Liver (tissue), 3 donors: ENCODE data around the gene INSL6.

Source experiments
- FOXA1 ChIP-seq: IDR thresholded peaks from 2 replicates; pipeline ENCODE4 v1.6.1; 2016; ENCODE audit warnings: antibody characterized with exemption
- GABPA ChIP-seq, 2 donors: IDR thresholded peaks in 1 of 2; conservative IDR thresholded peaks in 1 of 2; 2 replicates each; pipeline ENCODE4 v1.6.1; 2016; ENCODE audit warnings: antibody characterized with exemption in 2 of 2, mild to moderate bottlenecking in 1 of 2, moderate library complexity in 1 of 2
- HNF4G ChIP-seq: IDR thresholded peaks from 2 replicates; pipeline ENCODE4 v1.6.1; 2016; ENCODE audit warnings: antibody characterized with exemption
- JUND ChIP-seq, 2 donors: IDR thresholded peaks; 2 replicates each; pipeline ENCODE4 v1.6.1; 2016; ENCODE audit warnings: antibody characterized with exemption in 2 of 2
- RAD21 ChIP-seq, 2 donors: IDR thresholded peaks; 2 replicates each; pipeline ENCODE4 v1.6.1; 2016; ENCODE audit warnings: antibody characterized with exemption in 2 of 2, mild to moderate bottlenecking in 2 of 2
- RXRA ChIP-seq, 2 donors: IDR thresholded peaks; 2 replicates each; pipeline ENCODE4 v1.6.1; 2017 to 2018; ENCODE audit warnings: antibody characterized with exemption in 2 of 2, mild to moderate bottlenecking in 1 of 2
- SP1 ChIP-seq: IDR thresholded peaks from 2 replicates; pipeline ENCODE4 v1.6.1; 2018; ENCODE audit warnings: antibody characterized with exemption, mild to moderate bottlenecking
- TAF1 ChIP-seq: conservative IDR thresholded peaks from 2 replicates; pipeline ENCODE4 v1.6.1; 2016; ENCODE audit warnings: antibody characterized with exemption, mild to moderate bottlenecking
- YY1 ChIP-seq: IDR thresholded peaks from 2 replicates; pipeline ENCODE4 v1.6.1; 2016; ENCODE audit warnings: antibody characterized with exemption, mild to moderate bottlenecking
- TF ChIP-seq, protein P1 (sequence below): fragments of 150-350 bp; IDR thresholded peaks from 2 replicates; pipeline ENCODE4 v1.5.1; 2017; ENCODE audit warnings: improper control_type of control experiment, low read depth, low read length; ENCODE audit not compliant: missing input control
- TF ChIP-seq, protein P2 (sequence below): IDR thresholded peaks from 2 replicates; pipeline ENCODE4 v1.6.1; 2016; ENCODE audit warnings: antibody characterized with exemption
- TF ChIP-seq, protein P3 (sequence below): IDR thresholded peaks from 2 replicates; pipeline ENCODE4 v1.6.1; 2016; ENCODE audit warnings: antibody characterized with exemption, mild to moderate bottlenecking
- TF ChIP-seq, protein P4 (sequence below): IDR thresholded peaks from 2 replicates; pipeline ENCODE4 v1.6.1; 2016; ENCODE audit warnings: antibody characterized with exemption
- donor health status: healthy.
- donor health status: healthy.

DNA sequence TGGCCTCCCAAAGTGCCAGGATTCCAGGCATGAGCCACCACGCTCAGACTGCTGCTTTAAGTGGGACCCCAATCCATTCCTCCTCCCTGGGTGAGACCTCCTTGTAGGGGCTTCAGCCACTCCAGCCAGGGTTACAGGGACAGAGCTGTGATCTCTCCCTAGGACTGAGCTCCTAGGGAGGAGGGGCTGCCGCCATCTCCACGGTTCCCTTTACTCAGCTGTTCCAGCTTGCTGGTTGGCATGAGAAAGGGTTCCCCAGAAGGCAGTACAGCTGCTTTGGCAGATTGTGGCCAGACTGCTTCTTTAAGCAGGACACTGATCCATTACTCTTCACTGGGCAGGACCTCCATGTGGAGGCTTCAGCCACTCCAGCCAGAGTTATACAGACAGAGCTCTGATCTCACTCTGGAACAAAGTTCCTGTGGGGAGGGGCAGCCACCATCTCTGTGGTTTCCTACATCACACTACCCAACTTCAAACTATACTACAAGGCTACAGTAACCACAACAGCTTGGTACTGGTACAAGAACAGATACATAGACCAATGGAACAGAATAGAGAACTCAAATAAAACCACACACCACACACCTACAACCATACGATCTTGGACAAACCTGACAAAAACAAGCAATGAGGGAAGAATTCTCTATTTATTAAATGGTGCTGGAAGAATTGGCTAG lies 7.2 kb downstream of the INSL6 start:
- TF ChIP-seq, protein P1, sequence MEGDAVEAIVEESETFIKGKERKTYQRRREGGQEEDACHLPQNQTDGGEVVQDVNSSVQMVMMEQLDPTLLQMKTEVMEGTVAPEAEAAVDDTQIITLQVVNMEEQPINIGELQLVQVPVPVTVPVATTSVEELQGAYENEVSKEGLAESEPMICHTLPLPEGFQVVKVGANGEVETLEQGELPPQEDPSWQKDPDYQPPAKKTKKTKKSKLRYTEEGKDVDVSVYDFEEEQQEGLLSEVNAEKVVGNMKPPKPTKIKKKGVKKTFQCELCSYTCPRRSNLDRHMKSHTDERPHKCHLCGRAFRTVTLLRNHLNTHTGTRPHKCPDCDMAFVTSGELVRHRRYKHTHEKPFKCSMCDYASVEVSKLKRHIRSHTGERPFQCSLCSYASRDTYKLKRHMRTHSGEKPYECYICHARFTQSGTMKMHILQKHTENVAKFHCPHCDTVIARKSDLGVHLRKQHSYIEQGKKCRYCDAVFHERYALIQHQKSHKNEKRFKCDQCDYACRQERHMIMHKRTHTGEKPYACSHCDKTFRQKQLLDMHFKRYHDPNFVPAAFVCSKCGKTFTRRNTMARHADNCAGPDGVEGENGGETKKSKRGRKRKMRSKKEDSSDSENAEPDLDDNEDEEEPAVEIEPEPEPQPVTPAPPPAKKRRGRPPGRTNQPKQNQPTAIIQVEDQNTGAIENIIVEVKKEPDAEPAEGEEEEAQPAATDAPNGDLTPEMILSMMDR, result no peak
- TF ChIP-seq, protein P2, sequence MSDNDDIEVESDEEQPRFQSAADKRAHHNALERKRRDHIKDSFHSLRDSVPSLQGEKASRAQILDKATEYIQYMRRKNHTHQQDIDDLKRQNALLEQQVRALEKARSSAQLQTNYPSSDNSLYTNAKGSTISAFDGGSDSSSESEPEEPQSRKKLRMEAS, result no peak
- TF ChIP-seq SP1 (no peak), HNF4G (no peak), TAF1 (no peak), YY1 (no peak), RAD21 (IDR thresholded peaks at IDR 0.05) (no peak), FOXA1 (no peak), RXRA (IDR thresholded peaks at IDR 0.05) (no peak), JUND (IDR thresholded peaks at IDR 0.05) (no peak), GABPA (IDR thresholded peaks at IDR 0.05 in 1 of 2, conservative IDR thresholded peaks at IDR 0.05 in 1 of 2) (no peak)
- TF ChIP-seq, protein P3, sequence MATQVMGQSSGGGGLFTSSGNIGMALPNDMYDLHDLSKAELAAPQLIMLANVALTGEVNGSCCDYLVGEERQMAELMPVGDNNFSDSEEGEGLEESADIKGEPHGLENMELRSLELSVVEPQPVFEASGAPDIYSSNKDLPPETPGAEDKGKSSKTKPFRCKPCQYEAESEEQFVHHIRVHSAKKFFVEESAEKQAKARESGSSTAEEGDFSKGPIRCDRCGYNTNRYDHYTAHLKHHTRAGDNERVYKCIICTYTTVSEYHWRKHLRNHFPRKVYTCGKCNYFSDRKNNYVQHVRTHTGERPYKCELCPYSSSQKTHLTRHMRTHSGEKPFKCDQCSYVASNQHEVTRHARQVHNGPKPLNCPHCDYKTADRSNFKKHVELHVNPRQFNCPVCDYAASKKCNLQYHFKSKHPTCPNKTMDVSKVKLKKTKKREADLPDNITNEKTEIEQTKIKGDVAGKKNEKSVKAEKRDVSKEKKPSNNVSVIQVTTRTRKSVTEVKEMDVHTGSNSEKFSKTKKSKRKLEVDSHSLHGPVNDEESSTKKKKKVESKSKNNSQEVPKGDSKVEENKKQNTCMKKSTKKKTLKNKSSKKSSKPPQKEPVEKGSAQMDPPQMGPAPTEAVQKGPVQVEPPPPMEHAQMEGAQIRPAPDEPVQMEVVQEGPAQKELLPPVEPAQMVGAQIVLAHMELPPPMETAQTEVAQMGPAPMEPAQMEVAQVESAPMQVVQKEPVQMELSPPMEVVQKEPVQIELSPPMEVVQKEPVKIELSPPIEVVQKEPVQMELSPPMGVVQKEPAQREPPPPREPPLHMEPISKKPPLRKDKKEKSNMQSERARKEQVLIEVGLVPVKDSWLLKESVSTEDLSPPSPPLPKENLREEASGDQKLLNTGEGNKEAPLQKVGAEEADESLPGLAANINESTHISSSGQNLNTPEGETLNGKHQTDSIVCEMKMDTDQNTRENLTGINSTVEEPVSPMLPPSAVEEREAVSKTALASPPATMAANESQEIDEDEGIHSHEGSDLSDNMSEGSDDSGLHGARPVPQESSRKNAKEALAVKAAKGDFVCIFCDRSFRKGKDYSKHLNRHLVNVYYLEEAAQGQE, result no peak
- TF ChIP-seq, protein P4, sequence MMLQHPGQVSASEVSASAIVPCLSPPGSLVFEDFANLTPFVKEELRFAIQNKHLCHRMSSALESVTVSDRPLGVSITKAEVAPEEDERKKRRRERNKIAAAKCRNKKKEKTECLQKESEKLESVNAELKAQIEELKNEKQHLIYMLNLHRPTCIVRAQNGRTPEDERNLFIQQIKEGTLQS, result no peak
